Coronary artery (tissue), 2 donors: ENCODE results near the gene PCNX2.
"Not testable (repeated sequence)": the region's sequence is repeated elsewhere in the genome, so short reads cannot be mapped to it uniquely, and the experiment has no call there.

ENCODE experiments used
- DNase-seq: peaks from one replicate; pipeline ENCODE4 v3.0.0-alpha.2; 2017; ENCODE audit warnings: low spot score
- H3K27ac ChIP-seq, 2 donors: fragments of 200-600 bp; sonication (generic); one replicate each; pipeline ENCODE4 v1.5.1; 2016 to 2019
- H3K4me3 ChIP-seq: fragments of 200-600 bp; sonication (generic); 2 replicates; pipeline ENCODE4 v1.5.1; 2016; ENCODE audit warnings: mild to moderate bottlenecking, moderate library complexity
- TF ChIP-seq, protein P1 (sequence below): fragments of 200-600 bp; sonication (generic); IDR thresholded peaks from one replicate; pipeline ENCODE4 v1.5.1; 2019; ENCODE audit warnings: antibody characterized with exemption

Gene PCNX2

DNA sequence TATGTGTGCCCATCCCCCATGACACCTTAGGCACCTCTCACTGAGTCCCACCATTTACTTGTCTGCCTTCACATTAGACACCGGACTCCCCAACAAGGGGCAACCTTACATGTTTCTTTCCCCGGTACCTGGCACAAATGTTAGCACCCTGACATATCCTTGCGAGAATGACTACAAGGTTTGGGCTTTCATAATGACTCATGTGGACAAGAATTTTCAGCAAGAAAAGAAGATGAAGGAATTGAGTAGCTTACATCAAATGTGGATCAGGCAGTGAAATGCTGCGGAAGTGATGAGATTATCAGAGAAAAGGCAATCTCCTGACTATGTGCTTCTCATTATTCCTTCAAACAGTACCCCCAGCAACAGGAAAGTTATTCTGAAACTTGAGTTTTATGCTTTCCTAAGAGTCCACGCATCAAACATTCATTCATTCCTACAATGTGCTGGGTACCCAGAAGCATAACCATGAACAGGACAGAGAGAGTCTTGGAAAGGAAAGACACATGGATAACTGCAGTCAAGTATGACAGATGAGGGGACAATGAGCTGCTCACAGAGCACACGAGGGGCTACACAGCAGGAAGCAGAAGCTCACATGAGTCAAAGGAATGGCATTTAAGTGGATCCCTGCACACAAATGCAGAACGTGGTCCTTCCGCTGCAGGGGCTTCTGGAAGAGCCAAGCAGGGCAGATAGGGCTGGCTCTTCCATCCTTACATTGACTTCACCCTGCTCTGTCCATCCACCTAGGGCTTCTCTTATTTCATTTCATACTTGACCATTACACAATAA lies 112.1 kb downstream of the PCNX2 start:
- Histone ChIP-seq H3K27ac (no peak overlapping the region), H3K4me3 (no peak overlapping the region)
- TF ChIP-seq, protein P1, sequence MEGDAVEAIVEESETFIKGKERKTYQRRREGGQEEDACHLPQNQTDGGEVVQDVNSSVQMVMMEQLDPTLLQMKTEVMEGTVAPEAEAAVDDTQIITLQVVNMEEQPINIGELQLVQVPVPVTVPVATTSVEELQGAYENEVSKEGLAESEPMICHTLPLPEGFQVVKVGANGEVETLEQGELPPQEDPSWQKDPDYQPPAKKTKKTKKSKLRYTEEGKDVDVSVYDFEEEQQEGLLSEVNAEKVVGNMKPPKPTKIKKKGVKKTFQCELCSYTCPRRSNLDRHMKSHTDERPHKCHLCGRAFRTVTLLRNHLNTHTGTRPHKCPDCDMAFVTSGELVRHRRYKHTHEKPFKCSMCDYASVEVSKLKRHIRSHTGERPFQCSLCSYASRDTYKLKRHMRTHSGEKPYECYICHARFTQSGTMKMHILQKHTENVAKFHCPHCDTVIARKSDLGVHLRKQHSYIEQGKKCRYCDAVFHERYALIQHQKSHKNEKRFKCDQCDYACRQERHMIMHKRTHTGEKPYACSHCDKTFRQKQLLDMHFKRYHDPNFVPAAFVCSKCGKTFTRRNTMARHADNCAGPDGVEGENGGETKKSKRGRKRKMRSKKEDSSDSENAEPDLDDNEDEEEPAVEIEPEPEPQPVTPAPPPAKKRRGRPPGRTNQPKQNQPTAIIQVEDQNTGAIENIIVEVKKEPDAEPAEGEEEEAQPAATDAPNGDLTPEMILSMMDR = no peak
- DNase-seq = no peak

- no peak for DNase-seq
- Histone ChIP-seq H3K4me3 (no peak overlapping the region), H3K27ac (no peak overlapping the region)
- TF ChIP-seq, protein P1 = no peak
Measured at GRCh38 chr1:233182587-233182986, 112.9 kb downstream of the PCNX2 start.

DNA sequence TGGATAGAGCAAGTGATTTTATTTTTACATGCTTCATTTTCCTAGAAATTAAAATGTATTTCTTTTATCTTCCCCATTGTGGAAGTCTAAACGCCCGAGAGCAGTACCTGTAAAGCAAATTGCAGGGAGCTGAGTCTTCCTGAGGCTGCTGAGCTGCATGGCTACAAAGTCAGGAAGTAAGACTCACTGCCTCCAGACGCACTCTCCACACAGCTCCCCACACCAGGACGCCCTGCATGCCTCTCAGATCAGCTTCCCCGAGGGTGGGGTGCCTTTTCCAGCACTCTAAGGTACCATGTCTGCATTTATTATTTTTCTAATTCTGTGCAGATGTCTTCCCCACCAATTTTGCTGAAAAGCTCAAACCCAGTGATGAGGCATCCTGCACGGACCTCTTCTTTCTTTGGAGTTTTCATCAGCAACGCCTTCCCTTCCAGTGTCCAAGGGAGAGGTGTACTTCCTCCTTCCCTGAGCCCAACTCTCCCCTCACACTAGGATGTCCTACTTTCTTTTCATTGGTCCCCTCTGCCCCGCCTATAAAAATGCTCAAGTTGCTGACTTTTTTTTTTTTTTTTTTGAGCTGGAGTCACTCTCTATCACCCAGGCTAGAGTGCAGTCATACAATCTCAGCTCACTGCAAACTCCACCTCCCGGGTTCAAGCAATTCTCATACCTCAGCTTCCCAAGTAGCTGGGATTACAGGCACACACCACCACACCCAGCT lies 114.7 kb downstream of the PCNX2 start:
- Histone ChIP-seq H3K4me3 (no peak overlapping the region), H3K27ac (no peak overlapping the region)
- no peak for DNase-seq
- TF ChIP-seq, protein P1 = no peak

DNA sequence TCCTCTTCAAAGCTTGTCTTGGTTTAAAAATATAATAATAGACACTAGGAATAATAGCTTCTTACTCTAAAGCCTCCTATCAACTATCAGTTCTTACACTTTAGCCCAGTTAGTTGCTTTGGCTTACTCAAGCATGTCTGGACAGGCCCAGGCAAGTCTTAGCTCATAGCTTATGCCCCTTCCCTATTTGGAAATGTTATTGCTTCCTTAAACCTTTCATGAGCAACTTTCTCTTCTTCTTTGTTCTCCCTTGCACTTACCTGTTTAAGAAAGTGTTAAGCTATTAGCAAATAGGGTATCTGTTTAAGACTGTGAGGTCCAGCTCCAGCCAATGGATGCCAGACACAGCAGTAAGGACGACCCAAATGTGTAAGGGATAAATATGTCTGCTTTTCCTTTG lies 115.9 kb downstream of the PCNX2 start:
- not testable (repeated sequence) for H3K4me3 ChIP-seq, DNase-seq, H3K27ac ChIP-seq

DNA sequence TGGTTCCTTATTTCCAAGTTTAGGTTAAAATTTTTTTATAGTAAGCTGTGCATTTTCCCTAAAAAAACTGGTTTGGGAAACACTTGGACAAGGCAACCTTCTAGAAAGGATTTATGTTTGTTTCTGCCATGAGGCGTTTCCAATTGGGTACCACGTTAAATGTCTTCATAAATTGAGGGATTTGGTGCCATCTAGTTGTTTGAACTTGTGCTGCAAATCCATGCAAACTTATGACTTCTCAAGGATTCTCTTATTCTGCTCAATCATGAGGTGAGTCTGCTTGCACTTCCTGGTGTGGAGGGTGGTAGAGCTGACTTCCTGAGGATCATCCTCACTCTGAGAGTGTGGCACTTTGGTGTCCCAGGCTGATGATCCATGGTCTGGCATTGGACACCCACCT lies 123.3 kb downstream of the PCNX2 start:
- TF ChIP-seq, protein P1 = no peak
- Histone ChIP-seq H3K4me3 (no peak overlapping the region), H3K27ac (no peak overlapping the region)
- DNase-seq = no peak

DNA sequence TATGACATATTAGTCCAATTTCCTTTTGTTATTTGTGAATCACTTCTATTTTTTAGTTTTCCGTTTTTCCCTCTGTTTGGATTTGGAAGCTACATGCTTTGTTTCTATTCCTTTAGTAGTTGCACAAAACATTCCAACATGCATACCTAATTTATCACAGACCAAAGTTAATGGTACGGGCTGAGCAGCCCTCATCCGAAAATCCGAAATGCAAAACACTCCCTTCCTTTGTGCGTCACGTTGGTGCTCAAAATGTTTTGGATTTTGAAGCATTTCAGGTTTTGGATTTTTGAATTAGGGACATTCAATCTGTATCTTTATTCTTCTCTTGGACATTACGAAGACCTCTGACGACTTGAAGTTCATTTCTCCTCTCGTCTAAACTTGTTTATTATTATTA lies 124.8 kb downstream of the PCNX2 start:
- no peak for DNase-seq
- H3K27ac ChIP-seq = no peak overlapping the region
- H3K4me3 ChIP-seq = no peak overlapping the region
- TF ChIP-seq, protein P1 = no peak

GRCh38 chr1:233168384-233168783 lies 127.1 kb downstream of the PCNX2 start:
- TF ChIP-seq, protein P1 = no peak
- DNase-seq = no peak
- Histone ChIP-seq H3K4me3 (no peak overlapping the region), H3K27ac (no peak overlapping the region)
